C1 segment of cervical spinal cord (tissue), 14 donors: ENCODE results near the gene AMOTL1.
"Not testable (repeated sequence)": the region's sequence is repeated elsewhere in the genome, so short reads cannot be mapped to it uniquely, and the experiment has no call there.

Source experiments
- DNase-seq, 14 donors: peaks; one replicate each; lab custom pipeline; 2025; lab: John Stamatoyannopoulos, UW

Gene AMOTL1

DNA sequence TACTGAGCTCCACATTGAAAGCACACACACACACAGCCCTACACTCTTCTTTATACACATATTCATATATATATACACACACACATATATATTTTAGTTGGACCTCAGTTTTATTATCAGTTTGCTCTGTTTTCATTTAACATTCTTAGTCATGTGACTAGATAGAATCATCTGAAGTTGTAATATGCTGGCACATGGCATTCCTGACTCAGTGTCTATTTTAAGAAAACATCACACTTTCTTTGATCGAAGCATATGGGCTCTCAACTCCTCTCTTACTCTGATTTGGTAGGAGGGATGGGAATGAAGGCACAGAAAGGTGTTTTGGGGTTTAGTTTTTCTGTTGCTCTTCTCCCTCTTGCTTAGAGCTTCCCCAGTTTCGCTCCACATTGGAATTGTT lies 24.8 kb downstream of the AMOTL1 start:
- DNase-seq = no peak

DNA sequence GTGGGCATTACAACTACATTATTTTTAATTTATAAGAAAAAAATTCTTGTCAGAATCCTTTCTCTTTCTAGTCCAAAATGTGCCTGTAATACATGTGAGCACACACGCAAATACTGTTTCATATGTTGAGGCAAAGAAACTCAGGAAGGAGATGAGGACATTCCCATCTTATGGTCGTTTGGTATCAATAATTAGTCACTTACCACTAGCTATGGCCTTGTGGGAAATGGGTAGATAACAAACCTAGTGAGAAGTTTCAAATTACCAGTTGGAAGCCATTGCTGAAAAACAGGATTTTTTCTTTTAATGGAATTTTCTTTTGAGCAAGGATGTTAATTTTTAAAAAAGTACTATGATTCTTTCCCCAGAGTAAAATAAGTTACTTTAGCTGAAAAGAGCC lies 25.7 kb downstream of the AMOTL1 start:
- DNase-seq = no peak

DNA sequence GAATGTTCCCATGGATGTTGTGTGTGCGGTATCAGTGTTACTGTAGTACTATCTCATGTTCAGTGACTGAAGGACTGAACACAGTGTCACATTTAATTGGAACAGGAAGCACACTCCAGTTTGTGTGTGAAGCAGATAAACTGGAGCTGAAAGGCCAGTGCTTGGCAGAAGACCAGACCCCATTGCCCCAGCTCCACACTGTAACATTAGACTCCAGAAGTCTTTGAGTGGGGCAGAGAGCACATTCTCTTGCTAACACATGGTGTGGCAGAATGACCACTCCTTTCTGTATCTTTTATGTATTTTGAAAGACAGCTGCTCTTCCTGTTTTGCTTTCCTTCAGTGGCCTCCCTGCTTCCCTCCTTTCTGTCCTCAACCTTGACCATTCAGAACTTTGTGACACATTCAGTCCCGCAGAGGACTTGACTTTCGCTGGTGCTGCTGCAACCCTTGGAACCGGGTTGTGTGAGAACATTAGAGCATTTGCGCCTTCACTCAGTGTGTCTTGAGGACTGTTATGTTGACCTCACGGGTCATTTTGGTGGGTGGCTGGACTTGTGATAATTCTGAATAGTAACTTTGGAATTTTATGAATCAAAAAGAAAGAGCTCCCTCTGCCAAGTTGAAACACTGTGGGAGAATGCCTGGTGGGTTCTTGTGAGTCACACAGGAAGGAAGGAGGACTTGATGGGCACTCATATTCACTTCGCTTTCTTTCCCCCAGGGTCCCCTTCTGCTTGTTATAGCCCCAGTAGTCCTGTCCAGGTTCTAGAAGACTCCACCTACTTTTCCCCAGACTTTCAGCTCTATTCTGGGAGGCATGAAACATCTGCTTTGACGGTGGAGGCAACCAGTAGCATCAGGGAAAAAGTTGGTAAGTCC lies 26.4 kb downstream of the AMOTL1 start:
- DNase-seq = no peak

DNA sequence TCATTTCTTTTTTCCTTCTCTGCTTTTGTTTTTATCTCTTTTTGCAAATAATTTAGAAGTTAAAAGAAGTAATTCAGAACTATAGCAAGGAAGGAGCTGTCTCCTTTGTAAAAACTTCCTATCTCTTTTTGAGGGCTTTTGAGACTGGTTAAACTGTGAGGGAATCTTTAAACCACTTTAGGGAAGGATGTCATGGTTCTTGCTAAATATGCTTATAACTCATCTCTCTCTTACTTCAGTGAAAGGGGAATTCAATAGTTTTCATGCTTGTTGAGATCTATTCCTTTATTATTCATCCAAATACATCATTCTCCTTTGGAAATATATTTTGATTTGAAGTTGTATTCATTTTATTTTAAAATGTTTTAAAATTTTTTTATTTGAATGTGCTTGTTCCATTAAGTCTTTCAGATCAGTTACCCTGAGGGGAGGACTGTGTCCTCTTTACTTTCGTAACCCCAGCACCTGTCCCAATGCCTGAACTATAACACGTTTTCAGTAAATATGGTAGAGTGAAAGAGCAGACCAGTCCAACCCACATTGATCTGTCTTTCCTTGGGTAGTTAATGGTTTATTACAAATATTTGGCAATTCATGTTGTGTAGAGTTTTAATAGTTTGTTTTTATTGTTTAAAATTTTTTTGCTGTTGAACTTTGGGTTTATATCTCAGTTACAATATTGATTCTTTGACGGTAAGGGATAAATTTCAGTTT lies 27.5 kb downstream of the AMOTL1 start:
- no peak for DNase-seq

DNA sequence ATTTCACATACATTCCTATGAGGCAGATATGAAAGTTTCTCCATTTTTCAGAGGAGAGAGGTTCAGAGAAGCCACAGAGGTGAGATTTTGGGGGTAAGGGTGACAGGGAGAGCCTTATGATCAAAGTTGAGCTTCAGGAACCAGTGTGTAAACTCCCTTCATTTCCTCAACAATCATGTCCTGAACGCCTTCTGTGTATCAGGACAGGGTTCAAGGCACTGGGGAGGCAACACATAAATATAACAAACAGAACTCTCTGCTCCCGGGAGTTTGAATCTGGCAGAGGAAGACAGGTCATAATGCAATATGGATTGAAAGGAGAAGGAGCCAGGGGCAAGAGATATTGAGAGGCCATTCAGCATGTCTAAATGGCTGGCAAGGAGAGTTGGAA lies 28.0 kb downstream of the AMOTL1 start:
- DNase-seq = no peak

DNA sequence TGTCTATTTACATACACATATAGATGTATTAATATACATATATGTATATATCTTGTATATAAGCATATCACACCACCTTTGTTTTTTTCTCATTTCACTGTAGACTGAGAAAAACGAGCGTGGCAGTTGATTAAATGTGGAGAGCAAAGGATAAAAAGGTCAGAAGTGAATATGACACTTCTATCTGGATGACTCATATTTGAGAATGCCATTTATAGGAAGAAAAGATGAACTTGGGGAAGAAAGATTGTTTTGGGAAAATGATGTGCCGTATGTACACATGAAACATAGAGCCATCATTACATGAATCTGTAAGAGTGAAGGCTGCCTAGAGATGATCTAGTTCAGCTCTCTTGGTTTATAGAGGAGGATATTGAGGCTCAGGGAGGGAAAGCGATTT lies 28.7 kb downstream of the AMOTL1 start:
- DNase-seq = no peak

DNA sequence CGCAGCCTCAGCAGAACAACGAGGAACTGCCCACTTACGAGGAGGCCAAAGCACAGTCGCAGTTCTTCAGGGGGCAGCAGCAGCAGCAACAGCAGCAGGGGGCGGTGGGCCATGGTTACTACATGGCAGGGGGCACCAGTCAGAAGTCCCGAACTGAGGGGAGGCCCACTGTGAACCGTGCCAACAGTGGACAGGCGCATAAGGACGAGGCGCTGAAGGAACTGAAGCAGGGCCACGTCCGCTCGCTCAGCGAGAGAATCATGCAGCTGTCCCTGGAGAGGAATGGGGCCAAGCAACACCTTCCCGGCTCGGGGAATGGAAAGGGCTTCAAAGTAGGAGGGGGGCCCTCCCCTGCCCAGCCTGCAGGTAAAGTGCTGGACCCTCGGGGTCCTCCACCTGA lies 31.6 kb downstream of the AMOTL1 start:
- DNase-seq = no peak

DNA sequence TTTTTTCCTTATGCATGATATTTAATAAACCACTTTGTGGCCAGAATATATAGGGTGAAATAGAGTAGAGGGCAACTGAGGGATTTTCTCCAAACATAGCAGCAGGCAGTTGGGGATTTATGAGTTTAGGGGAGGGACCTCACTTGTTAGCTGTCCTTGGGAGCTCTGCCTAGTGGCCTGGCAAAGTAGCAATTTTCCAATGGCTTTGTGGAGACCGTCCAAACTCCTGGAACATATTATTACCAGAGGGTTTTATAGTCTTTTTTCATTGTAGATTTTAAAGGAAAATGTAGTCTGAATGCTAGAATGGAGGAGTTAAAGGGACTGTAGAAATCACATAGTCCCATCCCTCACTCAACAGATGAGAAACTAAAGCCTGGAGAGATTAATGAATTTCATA lies 32.3 kb downstream of the AMOTL1 start:
- DNase-seq = peak in 1 of 14 donors; percentile 22

DNA sequence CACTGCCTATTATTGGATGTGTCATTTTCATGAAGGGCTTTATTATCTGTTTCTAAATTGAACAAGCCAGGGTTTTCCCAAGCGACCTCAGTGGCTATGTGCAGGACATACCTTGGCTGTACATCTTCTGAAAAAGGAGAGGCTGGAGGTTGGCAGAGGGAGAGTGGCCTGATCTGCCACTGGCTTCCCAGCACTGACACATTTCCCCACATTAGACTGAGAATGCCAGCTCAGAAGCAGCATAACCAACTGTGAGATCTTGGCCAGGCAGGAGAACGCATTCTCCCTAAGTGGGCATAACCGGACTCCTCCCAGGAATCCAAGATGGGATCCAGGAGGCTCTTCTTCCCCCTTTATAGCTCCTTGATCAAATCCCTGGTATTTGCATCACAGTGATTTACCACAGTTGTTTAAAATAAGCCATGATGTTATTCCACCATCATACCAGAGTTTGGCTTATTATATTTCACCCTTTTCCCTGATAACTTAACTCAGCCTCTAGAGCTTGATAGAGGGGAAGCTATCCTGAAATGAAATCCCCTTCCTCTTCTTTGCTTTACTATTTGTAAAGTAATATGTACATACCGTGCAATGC lies 33.8 kb downstream of the AMOTL1 start:
- DNase-seq = peak in 2 of 14 donors; percentile 15 to 56

DNA sequence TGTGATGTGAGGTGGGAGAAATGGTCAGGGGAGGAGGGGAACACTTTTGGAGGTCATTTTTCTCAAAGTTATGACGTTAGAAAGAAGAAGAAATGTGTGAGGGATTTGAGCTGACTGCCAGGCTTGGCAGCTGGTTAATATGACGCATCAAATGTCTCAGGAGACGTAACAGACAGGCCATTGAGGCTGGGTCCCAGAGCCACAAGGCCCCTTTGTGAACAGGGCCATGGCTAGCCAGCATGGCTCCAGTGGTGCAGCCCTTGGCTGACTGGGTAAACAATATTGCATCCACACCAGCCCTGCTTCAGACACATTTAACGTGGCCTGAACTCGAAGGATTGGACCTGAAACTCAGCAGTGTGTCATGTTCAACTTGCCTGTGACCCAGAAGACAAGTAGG lies 34.3 kb downstream of the AMOTL1 start:
- peak in 3 of 14 donors; percentile 27 to 39 (median 36) for DNase-seq

DNA sequence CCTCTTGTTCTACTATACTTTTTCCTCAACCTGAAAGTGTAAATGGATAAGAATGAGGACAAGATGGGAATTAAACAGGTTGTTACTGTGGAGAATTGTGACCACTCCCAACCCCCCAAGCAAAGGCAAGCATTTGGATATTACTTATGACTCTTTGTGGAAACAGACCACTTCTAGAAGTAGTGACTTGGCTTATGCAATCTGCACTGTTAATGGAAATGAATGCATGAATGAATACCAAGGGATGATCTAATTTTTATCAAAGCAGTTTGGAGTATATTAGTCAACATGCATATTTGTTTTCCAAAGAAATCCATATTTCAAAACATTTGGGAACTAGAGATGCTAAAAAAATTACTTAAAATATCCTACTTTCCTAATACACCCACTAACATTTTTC lies 35.3 kb downstream of the AMOTL1 start:
- DNase-seq = no peak

DNA sequence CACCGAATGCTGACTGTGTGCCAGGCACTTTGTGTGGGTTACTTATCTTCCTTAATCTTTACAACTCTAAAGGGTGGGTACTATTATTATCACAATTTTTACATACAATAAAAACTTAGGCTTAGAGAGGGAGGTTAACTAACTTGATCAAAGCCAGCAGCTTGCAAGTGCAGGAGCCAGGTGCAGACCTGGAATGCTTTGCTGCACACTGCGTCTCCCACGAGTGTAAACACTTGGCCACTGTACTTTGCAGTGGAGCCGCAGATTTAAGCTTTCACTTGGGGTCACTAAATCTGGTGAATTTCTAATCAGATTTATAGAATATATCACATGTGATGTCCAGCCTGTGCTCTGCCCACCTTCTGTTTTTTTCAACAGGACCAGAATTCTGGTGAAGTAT lies 36.7 kb downstream of the AMOTL1 start:
- DNase-seq = no peak

DNA sequence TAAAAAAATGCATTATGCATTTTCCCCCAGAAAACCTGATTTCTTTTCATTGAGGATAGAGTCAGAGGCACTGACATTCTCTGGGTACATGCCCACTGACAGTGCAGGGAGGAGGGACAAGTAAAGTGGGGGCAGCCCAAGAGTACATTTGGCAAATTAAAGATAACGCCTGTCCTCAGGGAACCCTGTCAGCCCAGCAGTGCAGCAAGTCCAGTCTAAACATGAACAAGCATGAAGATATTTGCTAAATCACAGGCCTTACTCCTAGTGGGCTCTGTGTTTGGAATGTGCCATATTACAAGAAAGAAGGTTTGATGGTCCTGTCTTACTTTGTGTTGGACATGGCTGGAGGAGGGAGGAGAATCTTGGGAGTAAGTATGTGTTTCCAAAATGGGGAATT lies 37.9 kb downstream of the AMOTL1 start:
- no peak for DNase-seq

DNA sequence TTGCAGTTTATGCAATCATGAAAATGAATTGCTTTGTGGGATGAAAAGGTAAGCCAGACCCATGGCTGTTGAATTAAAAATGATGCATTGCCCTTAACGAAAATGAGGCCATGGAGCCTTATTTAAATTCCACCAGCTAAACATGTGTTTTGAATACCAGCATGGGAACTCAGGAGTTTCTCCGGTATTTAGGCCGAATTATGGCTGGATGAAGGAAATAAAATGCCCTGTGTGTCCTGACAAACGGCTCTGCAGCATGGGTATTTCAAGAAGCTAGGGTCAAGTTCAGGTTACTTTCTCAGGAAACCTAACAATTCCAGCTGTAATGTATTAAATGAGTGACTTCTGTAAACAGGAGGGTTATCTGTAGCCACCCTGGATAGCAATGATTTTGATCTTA lies 38.3 kb downstream of the AMOTL1 start:
- DNase-seq = no peak

DNA sequence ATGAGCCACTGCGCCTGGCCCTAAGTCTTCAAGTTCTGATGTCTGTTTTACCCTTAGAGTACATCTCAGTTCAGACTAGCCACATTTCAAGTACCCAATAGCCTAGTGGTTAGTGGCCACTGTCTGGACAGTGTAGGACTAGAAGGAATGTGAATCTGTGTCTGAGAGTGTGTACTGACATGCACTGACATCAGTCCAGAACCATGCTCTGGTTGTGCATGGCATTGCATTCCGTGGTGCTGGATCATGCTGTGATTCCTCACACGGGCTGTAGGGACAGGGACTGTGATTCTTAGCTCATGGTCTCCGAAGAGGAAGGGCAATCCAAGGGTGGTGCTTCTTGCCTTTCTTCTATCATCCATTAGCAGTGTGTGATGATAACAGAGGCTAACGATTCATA lies 41.1 kb downstream of the AMOTL1 start:
- DNase-seq = no peak

DNA sequence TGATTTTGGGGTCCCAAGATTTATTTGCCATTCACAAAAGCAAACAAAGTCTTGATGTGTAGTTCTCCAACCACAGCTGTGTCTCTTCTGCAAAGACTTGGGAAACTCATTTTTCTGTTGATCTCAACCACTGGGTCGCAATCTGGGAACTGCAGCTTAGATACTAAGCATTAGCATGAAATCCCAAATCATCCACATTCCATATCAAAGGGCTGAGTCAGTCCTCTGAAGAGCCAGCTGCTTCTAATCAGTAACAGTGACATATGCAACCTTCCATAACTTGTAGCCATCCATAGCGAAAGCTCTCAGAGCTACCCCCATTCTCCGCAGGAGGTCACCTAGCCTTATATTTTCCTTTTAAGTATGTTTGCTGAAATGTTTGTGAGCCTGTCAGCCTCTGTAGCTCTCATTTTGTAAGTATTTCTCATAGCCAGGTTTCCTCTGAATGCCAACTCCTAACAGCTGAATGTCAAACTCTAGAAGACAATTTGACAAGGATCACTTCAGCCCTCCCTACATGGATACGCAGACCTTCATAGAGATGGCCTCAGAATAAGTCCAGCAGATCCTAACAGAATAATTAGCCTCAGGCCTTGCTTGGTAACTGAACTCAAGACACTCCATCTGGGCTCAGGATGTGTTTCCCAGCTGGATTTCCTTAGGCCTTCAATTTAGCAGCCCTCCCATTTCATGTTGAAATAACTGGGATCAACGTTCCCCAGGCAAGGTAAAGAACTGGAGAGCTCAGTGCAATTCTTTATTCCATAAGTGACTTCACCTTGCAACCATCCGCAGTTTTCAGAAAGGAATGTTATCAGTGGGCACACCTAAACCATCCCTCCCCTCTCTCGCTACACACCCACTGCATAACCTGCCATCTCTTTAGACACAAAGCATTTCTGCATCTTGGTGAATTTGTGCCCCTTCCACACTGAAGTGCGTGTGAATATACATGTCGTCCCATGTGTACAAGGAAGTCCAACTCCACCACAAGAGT lies 44.9 kb downstream of the AMOTL1 start:
- DNase-seq = not testable (repeated sequence)

DNA sequence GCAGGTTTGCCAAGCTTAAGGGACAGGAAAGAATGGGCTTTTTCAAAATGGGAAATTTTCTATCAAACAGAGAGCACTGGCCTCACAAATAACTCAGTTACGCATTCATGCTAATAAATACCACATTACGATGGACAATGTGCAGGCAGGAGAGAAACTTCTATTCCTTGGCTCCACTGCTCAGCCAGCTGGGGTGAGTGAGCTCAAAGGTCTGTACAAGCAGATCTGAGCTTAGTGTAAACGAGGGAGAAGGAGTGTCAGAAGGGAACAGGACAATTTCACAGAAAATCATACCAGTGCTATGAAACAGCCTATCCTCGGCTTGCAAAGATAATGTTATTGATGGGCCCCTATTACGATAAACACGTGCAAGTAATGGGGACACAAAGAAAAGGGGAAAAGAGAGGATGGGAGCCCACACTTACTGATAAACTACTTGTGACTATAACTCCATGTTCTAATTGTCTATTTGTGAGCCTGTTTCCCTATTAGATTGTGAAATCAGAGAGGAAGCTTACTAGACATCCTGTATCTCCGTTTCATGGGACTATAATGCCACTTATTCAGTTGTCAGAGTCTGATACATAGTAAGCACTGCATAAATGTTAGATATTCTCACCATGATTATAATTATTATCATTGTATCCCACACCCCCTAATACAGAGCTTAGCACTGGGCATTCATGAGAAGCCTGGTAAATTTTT lies 46.3 kb downstream of the AMOTL1 start:
- no peak for DNase-seq

DNA sequence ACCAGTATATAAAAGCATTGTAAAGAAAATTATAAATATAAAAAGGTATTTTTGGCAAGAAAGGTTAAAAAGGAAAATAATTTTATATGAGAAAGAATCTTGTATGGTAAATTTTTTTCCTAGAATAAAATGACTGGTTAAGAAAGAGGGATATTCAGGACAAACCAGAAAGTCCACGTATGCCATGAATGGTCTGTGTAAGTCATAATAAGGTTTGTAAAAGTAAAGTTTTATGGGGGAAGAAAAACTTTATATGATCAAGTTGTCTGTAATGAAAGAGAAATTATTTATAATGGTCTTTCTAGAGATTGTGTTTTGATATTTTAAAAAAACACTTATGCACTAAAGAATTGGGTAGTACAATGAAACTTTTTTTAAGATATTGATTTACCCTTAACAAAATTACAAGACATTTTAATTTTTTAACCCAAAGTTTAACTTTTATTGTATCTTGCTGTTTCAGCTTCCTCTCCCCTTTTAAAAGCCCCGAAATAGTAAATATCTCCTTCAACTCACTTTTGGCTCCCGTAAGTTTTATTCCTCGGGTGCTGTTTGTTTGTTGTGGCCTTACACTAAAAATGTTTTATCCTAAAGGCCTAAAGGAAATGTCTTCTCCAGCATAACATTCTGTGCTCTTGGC lies 47.7 kb downstream of the AMOTL1 start:
- no peak for DNase-seq

DNA sequence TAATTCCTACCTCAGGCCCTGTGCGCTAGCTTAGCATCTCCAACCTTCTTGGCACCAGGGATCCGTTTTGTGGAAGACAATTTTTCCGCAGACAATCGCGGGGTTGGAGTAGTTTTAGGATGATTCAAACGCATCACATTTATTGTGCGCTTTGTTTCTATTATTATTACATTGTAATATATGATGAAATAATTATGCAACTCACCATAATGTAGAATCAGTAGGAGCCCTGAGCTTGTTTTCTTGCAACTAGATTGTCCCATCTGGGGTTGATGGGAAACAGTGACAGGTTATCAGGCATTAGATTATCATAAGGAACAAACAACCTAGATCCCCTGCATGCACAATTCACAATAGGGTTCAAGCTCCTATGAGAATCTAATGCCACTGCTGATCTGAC lies 52.3 kb downstream of the AMOTL1 start:
- DNase-seq = no peak

DNA sequence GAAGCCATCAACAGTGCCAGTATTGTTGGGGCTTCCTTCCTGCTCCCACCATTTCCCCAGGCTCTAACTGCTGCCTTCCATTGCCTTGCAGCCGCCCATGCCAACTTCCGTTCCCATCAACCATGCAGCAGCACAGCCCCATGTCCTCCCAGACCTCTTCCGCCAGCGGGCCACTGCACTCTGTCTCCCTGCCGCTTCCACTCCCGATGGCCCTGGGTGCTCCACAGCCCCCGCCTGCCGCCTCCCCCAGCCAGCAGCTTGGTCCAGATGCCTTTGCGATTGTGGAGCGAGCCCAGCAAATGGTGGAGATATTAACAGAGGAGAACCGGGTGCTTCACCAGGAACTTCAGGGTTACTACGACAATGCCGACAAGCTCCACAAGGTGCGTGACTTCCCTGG lies 53.3 kb downstream of the AMOTL1 start:
- DNase-seq = no peak
